HG03280 (cell line): ENCODE data around the gene MYO10.
A peak's percentile ranks its signal among the peaks of the same experiment; 100 is the strongest.
"Not testable (repeated sequence)": the region's sequence is repeated elsewhere in the genome, so short reads cannot be mapped to it uniquely, and the experiment has no call there.

Source experiments
- ATAC-seq: cut with Tn5 transposase; IDR thresholded peaks from one replicate; pipeline ENCODE4 v1.9.1; 2021; ENCODE audit warnings: mild to moderate bottlenecking, moderate library complexity; ENCODE audit not compliant: unreplicated experiment

The MYO10 gene

GRCh38 chr5:16791036-16791705 is 144.9 kb downstream of the MYO10 start:
- no peak for ATAC-seq

GRCh38 chr5:16788957-16789356 is 147.1 kb downstream of the MYO10 start:
- no peak for ATAC-seq

- no peak for ATAC-seq
These were observed 148.8 kb downstream of the MYO10 start for GRCh38 chr5:16787278-16787677.

GRCh38 chr5:16784843-16785791 is 151.0 kb downstream of the MYO10 start:
- peak; percentile 89 for ATAC-seq

- no peak for ATAC-seq
These were observed 152.0 kb downstream of the MYO10 start for GRCh38 chr5:16784088-16784487.

GRCh38 chr5:16781828-16782626 is 154.1 kb downstream of the MYO10 start:
- ATAC-seq, result no peak

- no peak for ATAC-seq
These were observed 155.8 kb downstream of the MYO10 start for GRCh38 chr5:16780325-16780724.

GRCh38 chr5:16777432-16777831 is 158.7 kb downstream of the MYO10 start:
- no peak for ATAC-seq

GRCh38 chr5:16776611-16777251 is 159.4 kb downstream of the MYO10 start:
- ATAC-seq, result no peak

- ATAC-seq, result no peak
These were observed 161.3 kb downstream of the MYO10 start for GRCh38 chr5:16774806-16775205.

GRCh38 chr5:16773991-16774390 is 162.1 kb downstream of the MYO10 start:
- no peak for ATAC-seq

GRCh38 chr5:16772556-16772955 is 163.5 kb downstream of the MYO10 start:
- ATAC-seq, result no peak

- ATAC-seq, result no peak
These were observed 167.9 kb downstream of the MYO10 start for GRCh38 chr5:16768184-16768583.

- no peak for ATAC-seq
These were observed 172.9 kb downstream of the MYO10 start for GRCh38 chr5:16763211-16763610.

GRCh38 chr5:16759147-16759773 is 176.8 kb downstream of the MYO10 start:
- peak; percentile 77 for ATAC-seq

GRCh38 chr5:16757989-16758501 is 178.0 kb downstream of the MYO10 start:
- no peak for ATAC-seq

GRCh38 chr5:16757577-16757976 is 178.5 kb downstream of the MYO10 start:
- ATAC-seq, result not testable (repeated sequence)

GRCh38 chr5:16757146-16757545 is 178.9 kb downstream of the MYO10 start:
- ATAC-seq, result no peak

- ATAC-seq, result no peak
These were observed 179.4 kb downstream of the MYO10 start for GRCh38 chr5:16756692-16757091.

- ATAC-seq, result no peak
These were observed 180.4 kb downstream of the MYO10 start for GRCh38 chr5:16755641-16756040.
